ENCODE measurements around the gene DRD5.
"Not testable (repeated sequence)": the region's sequence is repeated elsewhere in the genome, so short reads cannot be mapped to it uniquely, and the experiment has no call there.

DRD5 gene

GRCh38 chr4:9771034-9771433 is 10.4 kb upstream of the DRD5 start:
- no peaks in the 10 kb centered on the region for H3K27me3 ChIP-seq (ENCODE audit: control insufficient read depth in 1 of 2, insufficient read depth in 2 of 2, low read length in 2 of 2)
- no peaks in the 10 kb centered on the region for H3K36me3 ChIP-seq (ENCODE audit: insufficient read depth, low read length)
- H3K4me3 ChIP-seq (ENCODE audit: low read depth in 1 of 2, low read length in 2 of 2): no peak overlapping the region
- no peak overlapping the region for H3K27ac ChIP-seq (ENCODE audit: low read depth, low read length)
- no peaks in the 10 kb centered on the region for H3K9me3 ChIP-seq (ENCODE audit: low read length)
- no peak overlapping the region for H3K9ac ChIP-seq (ENCODE audit: low read length)
- no peaks in the 10 kb centered on the region for H3K4me1 ChIP-seq (ENCODE audit: insufficient read depth, low read length)

- H3K36me3 ChIP-seq (ENCODE audit: insufficient read depth, low read length): no peaks in the 10 kb centered on the region
- no peak overlapping the region for H3K27ac ChIP-seq (ENCODE audit: low read depth, low read length)
- H3K9ac ChIP-seq (ENCODE audit: low read length): no peak overlapping the region
- H3K4me1 ChIP-seq (ENCODE audit: insufficient read depth, low read length): no peaks in the 10 kb centered on the region
- H3K4me3 ChIP-seq (ENCODE audit: low read depth in 1 of 2, low read length in 2 of 2): no peak overlapping the region
- H3K9me3 ChIP-seq (ENCODE audit: low read length): no peaks in the 10 kb centered on the region
- H3K27me3 ChIP-seq (ENCODE audit: control insufficient read depth in 1 of 2, insufficient read depth in 2 of 2, low read length in 2 of 2): no peaks in the 10 kb centered on the region
Observed at GRCh38 chr4:9773471-9773870, 8.0 kb upstream of the DRD5 start.

- H3K27ac ChIP-seq (ENCODE audit: low read depth, low read length): no peak overlapping the region
- H3K27me3 ChIP-seq (ENCODE audit: control insufficient read depth in 1 of 2, insufficient read depth in 2 of 2, low read length in 2 of 2): peaks cover 0 to 13% of the 10 kb centered on the region in 2 donors
- no peaks in the 10 kb centered on the region for H3K9me3 ChIP-seq (ENCODE audit: low read length)
- H3K4me3 ChIP-seq (ENCODE audit: low read depth in 1 of 2, low read length in 2 of 2): no peak overlapping the region
- H3K4me1 ChIP-seq (ENCODE audit: insufficient read depth, low read length): no peaks in the 10 kb centered on the region
- no peaks in the 10 kb centered on the region for H3K36me3 ChIP-seq (ENCODE audit: insufficient read depth, low read length)
- no peak overlapping the region for H3K9ac ChIP-seq (ENCODE audit: low read length)
Observed at GRCh38 chr4:9782136-9782436, 652 bp downstream of the DRD5 start.

DNA sequence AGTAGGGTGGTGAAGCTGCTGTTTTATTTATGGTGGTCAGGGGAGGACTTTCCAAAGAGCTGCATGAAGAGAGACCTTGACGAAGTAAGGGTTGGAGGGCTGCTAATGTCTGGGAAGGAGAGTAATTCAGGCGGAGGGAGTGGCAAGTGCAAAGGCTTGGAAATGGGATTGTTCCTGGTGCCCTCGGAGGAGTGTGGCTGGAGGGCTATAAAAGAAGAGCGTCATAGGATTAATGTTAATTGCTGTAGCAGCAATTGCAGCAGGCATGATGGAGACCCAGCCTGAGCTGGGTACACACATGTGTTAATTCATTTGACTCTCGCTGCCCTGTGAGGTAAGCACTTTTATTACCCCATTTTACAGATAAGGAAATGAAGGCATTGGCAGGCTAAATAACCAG is 4.5 kb downstream of the DRD5 start:
- not testable (repeated sequence) for H3K4me1 ChIP-seq (ENCODE audit: insufficient read depth, low read length); H3K4me3 ChIP-seq (ENCODE audit: low read depth in 1 of 2, low read length in 2 of 2); H3K27ac ChIP-seq (ENCODE audit: low read depth, low read length); H3K36me3 ChIP-seq (ENCODE audit: insufficient read depth, low read length); H3K9ac ChIP-seq (ENCODE audit: low read length); H3K9me3 ChIP-seq (ENCODE audit: low read length)
- H3K27me3 ChIP-seq (ENCODE audit: control insufficient read depth in 1 of 2, insufficient read depth in 2 of 2, low read length in 2 of 2): peaks cover 0 to 12% of the 10 kb centered on the region in 2 donors

DNA sequence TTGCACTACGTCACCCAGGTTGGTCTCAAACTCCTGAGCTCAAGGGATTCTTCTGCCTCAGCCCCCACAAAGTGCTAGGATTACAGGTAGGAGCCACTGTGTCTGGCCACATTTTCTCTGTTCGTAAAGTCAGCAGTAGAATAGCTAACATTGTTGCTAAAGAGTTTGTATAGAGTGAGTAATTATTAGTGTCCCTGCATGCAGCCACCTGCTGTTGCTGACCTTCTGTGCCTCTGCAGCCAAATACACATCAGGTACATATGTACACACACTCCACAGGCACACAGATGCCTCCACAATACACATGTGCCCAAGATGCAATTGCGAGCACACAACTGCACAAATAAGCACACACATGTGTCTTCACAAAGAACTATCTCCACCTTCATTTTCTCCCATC is 10.9 kb downstream of the DRD5 start:
- Histone ChIP-seq H3K27me3 (ENCODE audit: control insufficient read depth in 1 of 2, insufficient read depth in 2 of 2, low read length in 2 of 2) (no peaks in the 10 kb centered on the region), H3K27ac (ENCODE audit: low read depth, low read length) (no peak overlapping the region), H3K36me3 (ENCODE audit: insufficient read depth, low read length) (no peaks in the 10 kb centered on the region), H3K4me3 (ENCODE audit: low read depth in 1 of 2, low read length in 2 of 2) (no peak overlapping the region), H3K9me3 (ENCODE audit: low read length) (no peaks in the 10 kb centered on the region), H3K9ac (ENCODE audit: low read length) (no peak overlapping the region), H3K4me1 (ENCODE audit: insufficient read depth, low read length) (no peaks in the 10 kb centered on the region)

- not testable (repeated sequence) for H3K36me3 ChIP-seq (ENCODE audit: insufficient read depth, low read length); H3K9ac ChIP-seq (ENCODE audit: low read length); H3K4me1 ChIP-seq (ENCODE audit: insufficient read depth, low read length); H3K27me3 ChIP-seq (ENCODE audit: control insufficient read depth in 1 of 2, insufficient read depth in 2 of 2, low read length in 2 of 2); H3K27ac ChIP-seq (ENCODE audit: low read depth, low read length); H3K9me3 ChIP-seq (ENCODE audit: low read length); H3K4me3 ChIP-seq (ENCODE audit: low read depth in 1 of 2, low read length in 2 of 2)
Observed at GRCh38 chr4:9796641-9797040, 15.2 kb downstream of the DRD5 start.

- Histone ChIP-seq H3K9me3 (ENCODE audit: low read length) (no peaks in the 10 kb centered on the region), H3K9ac (ENCODE audit: low read length) (no peak overlapping the region), H3K27me3 (ENCODE audit: control insufficient read depth in 1 of 2, insufficient read depth in 2 of 2, low read length in 2 of 2) (no peaks in the 10 kb centered on the region), H3K4me3 (ENCODE audit: low read depth in 1 of 2, low read length in 2 of 2) (no peak overlapping the region), H3K27ac (ENCODE audit: low read depth, low read length) (no peak overlapping the region), H3K36me3 (ENCODE audit: insufficient read depth, low read length) (no peaks in the 10 kb centered on the region), H3K4me1 (ENCODE audit: insufficient read depth, low read length) (no peaks in the 10 kb centered on the region)
Observed at GRCh38 chr4:9800848-9801247, 19.4 kb downstream of the DRD5 start.

- H3K4me3 ChIP-seq (ENCODE audit: low read depth in 1 of 2, low read length in 2 of 2): no peak overlapping the region
- no peaks in the 10 kb centered on the region for H3K36me3 ChIP-seq (ENCODE audit: insufficient read depth, low read length)
- H3K9me3 ChIP-seq (ENCODE audit: low read length): no peaks in the 10 kb centered on the region
- no peak overlapping the region for H3K9ac ChIP-seq (ENCODE audit: low read length)
- no peaks in the 10 kb centered on the region for H3K4me1 ChIP-seq (ENCODE audit: insufficient read depth, low read length)
- no peaks in the 10 kb centered on the region for H3K27me3 ChIP-seq (ENCODE audit: control insufficient read depth in 1 of 2, insufficient read depth in 2 of 2, low read length in 2 of 2)
- no peak overlapping the region for H3K27ac ChIP-seq (ENCODE audit: low read depth, low read length)
Observed at GRCh38 chr4:9804918-9805317, 23.5 kb downstream of the DRD5 start.

DNA sequence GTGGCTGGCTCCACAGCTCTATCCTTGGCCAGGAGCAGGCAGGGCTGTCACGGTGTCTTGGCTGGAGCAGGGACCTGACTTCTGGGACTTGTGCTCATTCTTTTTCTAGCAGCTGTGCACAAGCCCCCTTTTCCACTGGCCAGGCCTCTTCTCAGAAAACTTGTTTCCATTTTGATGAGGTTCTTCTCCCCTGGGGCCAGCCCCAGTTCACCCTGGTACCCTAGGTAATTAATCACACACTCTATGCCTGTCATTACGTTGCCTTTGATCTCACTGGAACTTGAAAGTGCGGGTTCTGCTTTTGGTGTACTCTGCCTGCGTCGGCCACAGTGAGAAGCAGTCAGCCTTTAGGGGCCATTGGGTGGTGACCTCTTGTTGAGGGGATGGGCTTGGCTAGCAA is 26.6 kb downstream of the DRD5 start:
- no peak overlapping the region for H3K9ac ChIP-seq (ENCODE audit: low read length)
- H3K27ac ChIP-seq (ENCODE audit: low read depth, low read length): no peak overlapping the region
- no peaks in the 10 kb centered on the region for H3K36me3 ChIP-seq (ENCODE audit: insufficient read depth, low read length)
- no peaks in the 10 kb centered on the region for H3K27me3 ChIP-seq (ENCODE audit: control insufficient read depth in 1 of 2, insufficient read depth in 2 of 2, low read length in 2 of 2)
- H3K9me3 ChIP-seq (ENCODE audit: low read length): no peaks in the 10 kb centered on the region
- H3K4me1 ChIP-seq (ENCODE audit: insufficient read depth, low read length): no peaks in the 10 kb centered on the region
- H3K4me3 ChIP-seq (ENCODE audit: low read depth in 1 of 2, low read length in 2 of 2): no peak overlapping the region

GRCh38 chr4:9811806-9812205 is 30.4 kb downstream of the DRD5 start:
- Histone ChIP-seq H3K36me3 (ENCODE audit: insufficient read depth, low read length) (no peaks in the 10 kb centered on the region), H3K4me3 (ENCODE audit: low read depth in 1 of 2, low read length in 2 of 2) (no peak overlapping the region), H3K27ac (ENCODE audit: low read depth, low read length) (no peak overlapping the region), H3K4me1 (ENCODE audit: insufficient read depth, low read length) (no peaks in the 10 kb centered on the region), H3K9ac (ENCODE audit: low read length) (no peak overlapping the region), H3K27me3 (ENCODE audit: control insufficient read depth in 1 of 2, insufficient read depth in 2 of 2, low read length in 2 of 2) (no peaks in the 10 kb centered on the region), H3K9me3 (ENCODE audit: low read length) (no peaks in the 10 kb centered on the region)

DNA sequence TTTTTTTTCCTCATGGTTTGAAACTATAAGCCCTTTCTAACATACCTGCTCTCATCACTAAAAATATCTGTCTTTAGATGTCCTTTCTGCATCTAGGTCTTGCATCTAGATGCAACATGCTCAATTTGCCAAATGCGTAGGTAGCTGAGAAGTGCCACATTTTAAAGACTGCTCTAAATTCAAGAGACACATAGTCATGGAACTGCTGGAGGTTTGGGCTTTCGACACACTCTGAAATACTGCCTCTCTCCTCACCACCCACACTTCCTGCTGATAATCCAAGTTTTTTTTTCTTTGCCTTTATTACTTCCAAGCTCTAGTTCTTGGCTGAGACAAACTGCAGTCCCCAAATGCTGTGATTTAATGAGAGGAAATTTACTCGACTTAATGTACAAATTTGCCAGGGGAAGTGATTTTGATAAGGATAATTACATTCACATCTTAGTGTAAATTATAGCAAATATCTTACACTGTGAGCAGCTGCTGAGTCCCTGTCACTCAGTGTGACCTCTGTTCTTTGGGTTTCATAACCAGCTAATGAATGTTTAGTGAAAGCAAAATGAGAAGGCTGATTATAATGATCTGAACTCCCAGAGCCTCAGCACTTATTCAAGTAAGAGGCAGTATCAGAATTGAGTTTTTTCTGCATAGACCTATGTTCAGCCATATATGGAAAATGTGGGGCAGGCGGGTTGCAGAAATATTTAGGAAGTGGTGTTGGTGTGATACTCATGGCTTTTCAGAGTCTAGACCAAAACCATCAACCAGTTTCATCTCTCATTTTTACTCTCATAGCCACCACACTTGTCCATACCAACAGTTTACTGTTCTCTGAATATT is 31.3 kb downstream of the DRD5 start:
- H3K4me1 ChIP-seq (ENCODE audit: insufficient read depth, low read length): no peaks in the 10 kb centered on the region
- no peak overlapping the region for H3K9ac ChIP-seq (ENCODE audit: low read length)
- H3K9me3 ChIP-seq (ENCODE audit: low read length): no peaks in the 10 kb centered on the region
- no peaks in the 10 kb centered on the region for H3K27me3 ChIP-seq (ENCODE audit: control insufficient read depth in 1 of 2, insufficient read depth in 2 of 2, low read length in 2 of 2)
- no peak overlapping the region for H3K27ac ChIP-seq (ENCODE audit: low read depth, low read length)
- H3K4me3 ChIP-seq (ENCODE audit: low read depth in 1 of 2, low read length in 2 of 2): no peak overlapping the region
- H3K36me3 ChIP-seq (ENCODE audit: insufficient read depth, low read length): no peaks in the 10 kb centered on the region

- Histone ChIP-seq H3K36me3 (ENCODE audit: insufficient read depth, low read length) (no peaks in the 10 kb centered on the region), H3K4me1 (ENCODE audit: insufficient read depth, low read length) (no peaks in the 10 kb centered on the region), H3K9me3 (ENCODE audit: low read length) (no peaks in the 10 kb centered on the region), H3K27ac (ENCODE audit: low read depth, low read length) (no peak overlapping the region), H3K9ac (ENCODE audit: low read length) (no peak overlapping the region), H3K27me3 (ENCODE audit: control insufficient read depth in 1 of 2, insufficient read depth in 2 of 2, low read length in 2 of 2) (no peaks in the 10 kb centered on the region), H3K4me3 (ENCODE audit: low read depth in 1 of 2, low read length in 2 of 2) (no peak overlapping the region)
Observed at GRCh38 chr4:9816285-9816684, 34.9 kb downstream of the DRD5 start.

All from muscle layer of colon (tissue), 2 donors.